ENCODE data around the gene GPC6.

The GPC6 gene

DNA sequence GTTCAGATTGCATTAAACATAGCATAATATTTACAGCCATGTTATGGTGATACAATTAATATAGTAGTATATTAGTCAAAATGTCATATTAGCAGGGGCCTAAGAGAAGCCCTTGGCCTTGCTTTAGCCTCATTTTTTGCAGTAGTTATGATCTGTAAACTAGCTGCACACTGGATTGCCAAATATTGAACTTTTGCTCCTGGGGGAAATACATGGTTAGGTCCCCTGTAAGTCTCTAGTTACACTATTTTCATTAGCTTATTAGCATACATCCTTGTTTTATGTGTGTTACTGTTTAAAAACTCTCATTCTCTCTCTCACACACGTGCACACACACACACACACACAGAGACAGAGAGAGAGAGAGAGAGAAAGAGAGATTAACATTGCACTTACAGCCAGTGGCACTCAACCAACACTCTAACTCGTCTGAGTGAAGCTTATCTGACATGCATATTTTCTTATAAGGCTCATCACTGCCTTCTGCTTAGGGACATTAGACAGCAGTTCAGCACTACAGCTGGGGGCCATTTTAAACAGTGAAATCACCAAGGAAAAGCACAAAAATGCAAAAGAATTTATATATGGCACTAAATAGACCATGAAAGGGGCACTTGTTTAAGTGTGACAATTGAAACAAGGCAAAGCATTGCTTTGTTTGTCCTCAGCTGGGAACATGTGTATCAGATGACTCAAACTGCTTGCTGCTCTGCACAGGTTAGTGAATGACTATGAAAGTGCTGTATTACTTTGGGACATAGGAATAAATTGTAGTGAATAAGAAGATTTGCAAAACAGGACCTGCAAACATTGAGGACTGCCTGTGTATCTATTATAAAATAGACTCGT is 278.7 kb downstream of the GPC6 start:
- DNase-seq (ENCODE audit: low spot score), result no peak

DNA sequence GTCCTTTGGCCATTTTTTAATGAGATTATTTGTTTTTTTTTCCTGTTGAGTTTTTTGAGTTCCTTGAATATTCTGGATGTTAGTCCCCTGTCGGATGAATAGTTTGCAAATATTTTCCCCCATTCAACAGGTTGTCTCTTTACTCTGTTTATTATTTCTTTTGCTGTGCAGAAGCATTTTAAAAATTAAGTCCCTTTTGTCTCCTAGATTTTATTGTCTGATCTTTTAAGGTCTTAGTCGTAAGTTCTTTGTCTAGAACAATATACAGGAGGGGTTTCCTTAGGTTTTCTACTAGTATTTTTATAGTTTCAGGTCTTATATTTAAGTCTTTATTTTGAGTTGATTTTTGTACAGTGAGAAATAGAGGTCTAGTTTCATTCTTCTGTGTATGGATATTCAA is 284.4 kb downstream of the GPC6 start:
- no peak for DNase-seq (ENCODE audit: low spot score)

DNA sequence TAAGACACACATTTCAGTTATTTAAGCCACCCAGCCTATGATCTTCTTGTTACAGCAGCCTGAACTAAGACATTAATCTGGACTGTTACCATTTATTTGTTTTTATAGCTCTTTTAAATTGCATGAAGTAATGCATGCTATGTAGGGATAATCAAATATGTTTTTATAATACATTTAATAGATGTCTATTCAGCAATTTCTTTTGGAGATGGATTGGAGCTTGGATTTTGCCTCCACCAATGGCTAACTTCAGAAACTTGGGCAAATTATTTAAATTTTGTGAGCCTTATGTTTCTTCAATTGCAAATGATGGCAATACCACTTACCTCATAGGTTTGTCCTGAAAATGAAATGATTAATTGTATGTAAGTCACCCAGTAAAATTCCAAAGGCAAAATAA is 288.7 kb downstream of the GPC6 start:
- no peak for DNase-seq (ENCODE audit: low spot score)

DNA sequence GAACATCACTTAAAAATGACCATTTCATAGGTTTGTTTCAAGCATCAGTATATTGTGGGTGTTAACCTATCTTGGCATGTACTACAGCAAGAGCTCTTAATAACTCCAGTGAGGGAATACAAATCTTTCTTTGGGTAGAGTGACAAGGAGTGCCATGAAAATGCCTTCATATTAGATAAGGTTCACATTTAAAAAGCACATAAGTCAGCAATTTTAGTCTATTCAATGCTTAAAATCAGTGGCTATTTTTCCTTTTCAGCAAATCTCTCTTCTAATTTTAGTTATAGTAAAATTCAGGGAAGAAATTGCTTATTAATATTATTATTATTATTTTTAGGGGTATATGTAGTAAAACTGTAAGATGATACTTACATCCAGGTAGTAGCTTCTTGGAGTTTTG is 291.1 kb downstream of the GPC6 start:
- DNase-seq (ENCODE audit: low spot score), result no peak

DNA sequence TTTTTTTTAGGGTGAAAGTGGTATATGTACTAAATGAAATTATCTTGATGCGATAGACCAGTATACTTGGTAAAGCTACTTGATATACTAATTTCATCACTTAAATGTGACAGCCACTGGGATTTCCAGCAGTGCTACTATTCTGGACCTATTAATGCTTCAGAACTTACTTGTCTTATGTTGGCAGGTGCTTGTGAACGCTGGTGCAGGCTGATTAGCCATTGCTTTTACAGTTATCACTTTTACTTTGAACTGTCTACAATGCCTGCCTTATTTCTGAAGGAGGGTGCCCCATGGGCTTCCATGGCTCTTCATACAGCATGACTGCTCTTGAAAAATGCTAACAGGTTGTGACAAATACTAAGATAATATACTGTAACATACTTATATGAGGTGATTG is 294.7 kb downstream of the GPC6 start:
- no peak for DNase-seq (ENCODE audit: low spot score)

DNA sequence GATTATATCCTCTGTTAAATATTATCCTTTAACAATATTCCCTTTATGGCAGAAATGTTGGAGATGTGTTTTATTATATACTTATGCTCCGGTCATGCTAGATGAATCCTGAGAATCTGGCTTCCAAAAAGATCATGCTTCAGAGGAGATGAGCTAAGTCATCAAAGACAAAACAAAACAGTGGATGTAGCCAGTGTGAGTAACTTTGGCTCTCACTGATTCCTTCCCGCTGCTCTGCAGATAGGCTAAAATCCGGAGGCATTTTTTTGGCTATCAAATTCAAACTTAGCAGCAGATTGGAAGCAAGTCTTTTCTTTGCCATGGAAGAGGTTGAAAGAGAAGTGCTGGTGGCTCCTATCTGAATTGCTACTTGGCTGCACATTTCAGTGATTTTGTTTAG is 295.9 kb downstream of the GPC6 start:
- no peak for DNase-seq (ENCODE audit: low spot score)

DNA sequence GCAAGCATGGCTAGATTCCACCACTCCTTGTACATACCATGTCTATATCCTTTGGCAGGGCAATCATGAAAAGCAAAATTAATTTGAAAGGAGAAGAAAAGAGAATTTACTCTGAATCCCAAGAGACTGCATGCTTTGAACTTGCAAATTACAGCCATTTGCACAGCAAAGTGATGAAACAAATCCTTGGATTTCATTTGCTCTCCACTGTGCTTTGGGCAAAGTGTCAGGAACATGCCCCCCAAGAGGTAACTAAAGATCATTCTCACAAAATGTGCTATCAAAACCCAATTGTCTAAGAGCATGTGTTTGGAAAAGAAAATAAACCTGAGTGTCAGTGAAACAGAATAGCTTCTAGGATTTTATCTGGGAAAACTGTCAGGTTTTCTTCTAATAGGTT is 298.5 kb downstream of the GPC6 start:
- no peak for DNase-seq (ENCODE audit: low spot score)

DNA sequence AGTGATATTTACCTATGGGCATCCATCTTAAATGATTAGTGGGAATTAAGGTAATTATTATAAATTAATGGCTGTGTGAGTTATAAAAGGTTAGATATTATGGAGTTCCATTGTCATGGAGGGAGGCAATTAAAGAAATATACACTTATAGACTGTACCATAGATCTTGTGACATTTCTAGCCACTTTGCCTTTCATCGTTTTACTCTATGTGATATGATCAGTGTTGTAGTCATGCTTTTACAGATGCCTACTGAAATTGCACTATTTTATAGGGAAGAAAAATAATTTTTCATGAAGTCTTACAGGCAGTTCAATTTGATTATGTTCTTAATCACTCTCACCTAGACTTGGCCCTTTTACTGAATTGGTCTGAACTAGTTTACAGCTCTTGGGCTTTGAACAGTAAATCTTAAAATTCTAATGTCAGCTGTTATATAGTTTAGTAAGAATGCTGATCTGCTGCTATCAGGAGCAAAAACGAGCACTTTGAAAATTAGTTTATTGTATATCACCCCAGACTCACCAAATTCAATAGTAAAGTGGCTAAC is 301.2 kb downstream of the GPC6 start:
- no peak for DNase-seq (ENCODE audit: low spot score)

DNA sequence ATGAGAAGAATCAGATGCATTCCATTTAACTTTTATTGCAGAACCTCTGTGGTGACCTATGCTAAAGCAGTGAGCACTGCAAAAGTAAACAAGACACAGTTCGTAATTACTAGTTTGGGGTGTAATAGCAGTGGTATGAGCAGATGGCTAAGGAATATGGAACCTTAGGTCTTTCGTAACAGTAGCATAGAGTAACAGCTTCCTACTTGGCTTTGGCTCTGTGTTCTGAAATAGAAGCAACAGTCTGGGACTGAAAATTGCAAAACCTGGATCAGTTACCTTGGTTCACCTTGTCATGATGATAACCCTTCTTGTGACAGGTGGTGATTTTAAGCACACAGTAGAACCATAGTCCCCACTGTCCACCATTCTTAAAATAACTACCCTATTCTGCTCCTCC is 303.4 kb downstream of the GPC6 start:
- no peak for DNase-seq (ENCODE audit: low spot score)

DNA sequence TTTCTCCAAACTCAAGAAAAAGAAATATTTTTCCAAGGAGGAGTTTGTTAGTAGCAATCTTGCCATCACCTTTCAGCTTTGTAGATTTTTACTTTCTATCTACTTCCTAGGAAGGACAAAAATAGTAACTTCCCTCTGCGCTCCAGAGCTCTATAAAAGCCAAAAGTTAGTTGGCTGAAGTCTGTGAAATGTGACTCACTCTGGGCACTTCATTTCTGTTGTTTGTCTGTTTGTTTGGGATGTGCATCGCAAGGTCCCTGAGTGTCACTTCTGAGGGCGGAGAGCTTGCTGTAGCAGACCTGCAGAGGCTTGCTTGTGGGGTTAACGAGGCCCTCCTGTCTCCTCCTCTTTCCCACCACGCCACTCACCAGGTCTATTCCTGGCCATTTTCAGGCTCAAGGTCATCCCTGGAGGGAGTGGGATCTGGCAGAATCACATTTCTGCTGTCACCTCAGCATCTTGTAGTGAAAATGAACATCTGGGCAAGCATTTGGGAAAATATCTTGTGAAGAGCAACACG is 307.6 kb downstream of the GPC6 start:
- no peak for DNase-seq (ENCODE audit: low spot score)

DNA sequence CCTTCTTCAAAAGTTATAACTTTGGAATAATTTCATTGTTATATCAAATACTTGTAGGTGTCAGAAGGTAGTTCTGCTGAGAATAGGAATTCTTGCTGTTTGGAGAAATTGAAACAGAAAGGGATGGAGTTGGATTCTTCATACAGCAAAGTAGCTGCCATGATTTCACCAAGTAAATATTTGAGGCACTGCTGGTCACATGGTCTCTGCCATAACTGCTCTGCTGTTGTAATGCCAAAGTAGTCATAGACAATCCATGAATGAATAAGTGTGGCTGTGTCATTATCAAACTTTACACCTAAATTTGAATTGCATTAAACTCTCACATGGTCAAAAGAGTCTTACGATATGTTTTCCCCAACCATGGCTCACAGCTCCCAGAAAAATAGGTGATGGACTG is 308.6 kb downstream of the GPC6 start:
- no peak for DNase-seq (ENCODE audit: low spot score)

DNA sequence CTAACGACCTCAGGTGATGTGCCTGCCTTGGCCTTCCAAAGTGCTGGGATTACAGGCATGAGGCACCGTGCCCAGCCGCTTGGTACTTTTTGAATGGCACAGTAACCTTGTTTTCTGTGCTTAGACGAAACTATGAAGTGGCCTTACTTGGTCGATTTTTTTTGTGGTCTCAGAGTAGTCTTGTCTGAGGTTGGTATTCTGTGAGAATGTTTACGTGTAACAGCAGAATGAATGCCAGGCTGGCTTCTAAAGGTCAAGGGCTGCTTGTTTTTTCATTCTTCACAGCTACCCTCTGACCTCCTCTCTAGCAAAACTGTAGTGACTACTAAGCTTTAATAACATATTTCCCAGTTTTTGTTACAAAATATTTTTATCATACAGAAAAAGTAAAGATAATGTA is 313.3 kb downstream of the GPC6 start:
- DNase-seq (ENCODE audit: low spot score), result no peak

DNA sequence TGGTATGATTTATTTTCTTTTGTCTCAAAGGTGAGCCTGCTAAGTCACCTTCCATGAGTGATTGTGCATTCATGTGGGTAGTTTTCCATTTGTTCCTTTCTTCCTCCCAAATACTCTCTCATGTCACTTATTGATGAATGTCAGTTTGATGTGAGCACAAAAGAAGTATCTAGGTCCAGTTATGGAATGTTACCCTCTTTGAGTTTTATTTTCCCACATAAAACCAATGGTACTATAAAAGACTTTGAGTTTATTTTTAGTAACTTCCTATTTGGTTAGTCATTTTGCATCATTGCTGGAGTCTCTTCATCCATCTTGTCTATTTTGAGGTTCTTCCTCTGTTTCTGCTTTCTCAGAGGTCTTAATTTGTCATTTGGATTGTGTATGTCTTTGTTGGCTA is 321.3 kb downstream of the GPC6 start:
- no peak for DNase-seq (ENCODE audit: low spot score)

DNA sequence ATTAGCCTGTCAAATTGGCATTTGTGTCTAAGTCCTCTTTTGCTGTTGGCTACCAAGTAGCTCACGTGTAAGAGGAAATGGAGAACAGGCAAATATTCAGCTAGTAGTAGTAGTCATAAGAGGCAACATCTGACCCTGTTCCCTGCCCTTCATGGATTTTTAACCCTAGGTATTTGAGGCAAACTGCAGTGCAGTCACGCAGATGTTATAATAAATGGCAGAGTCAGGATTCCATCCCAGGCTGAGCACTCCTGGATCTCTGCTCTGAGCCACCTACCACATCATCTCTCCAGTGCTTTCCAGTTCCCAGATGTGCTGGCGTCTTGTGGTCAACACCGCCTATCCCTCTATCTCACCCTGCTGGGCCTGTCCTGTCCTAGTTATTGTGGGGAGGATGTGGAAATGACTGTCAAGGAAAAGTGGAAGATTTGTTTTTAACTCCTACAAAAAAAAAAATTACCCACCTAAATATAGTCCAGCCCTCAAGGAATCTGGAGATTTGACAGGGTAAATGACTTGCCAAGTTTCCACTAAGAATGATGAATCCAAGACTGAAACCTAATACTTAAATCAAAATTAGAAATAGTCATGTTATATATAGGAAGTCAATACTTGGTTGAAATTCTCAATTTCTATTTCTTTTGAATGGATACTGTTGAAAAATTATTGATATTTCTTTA is 322.9 kb downstream of the GPC6 start:
- DNase-seq (ENCODE audit: low spot score), result no peak

DNA sequence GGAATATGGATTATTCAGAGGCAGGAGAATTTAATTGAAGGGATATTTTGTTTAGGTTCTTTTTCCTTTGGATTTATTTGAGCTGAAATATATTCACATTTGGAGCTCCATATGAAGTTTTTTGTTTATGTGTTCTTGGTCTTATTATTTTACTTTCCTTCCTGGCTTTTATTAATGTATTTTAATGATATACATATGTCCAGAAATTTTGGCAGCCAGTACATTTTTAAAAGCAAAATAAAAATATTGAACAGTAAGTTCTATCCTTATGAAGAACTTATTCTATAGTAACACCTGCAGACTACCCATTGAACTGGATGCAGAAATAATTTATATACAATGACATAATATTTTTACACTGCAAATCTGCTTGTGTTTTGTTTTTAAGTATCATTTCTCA is 323.6 kb downstream of the GPC6 start:
- no peak for DNase-seq (ENCODE audit: low spot score)

DNA sequence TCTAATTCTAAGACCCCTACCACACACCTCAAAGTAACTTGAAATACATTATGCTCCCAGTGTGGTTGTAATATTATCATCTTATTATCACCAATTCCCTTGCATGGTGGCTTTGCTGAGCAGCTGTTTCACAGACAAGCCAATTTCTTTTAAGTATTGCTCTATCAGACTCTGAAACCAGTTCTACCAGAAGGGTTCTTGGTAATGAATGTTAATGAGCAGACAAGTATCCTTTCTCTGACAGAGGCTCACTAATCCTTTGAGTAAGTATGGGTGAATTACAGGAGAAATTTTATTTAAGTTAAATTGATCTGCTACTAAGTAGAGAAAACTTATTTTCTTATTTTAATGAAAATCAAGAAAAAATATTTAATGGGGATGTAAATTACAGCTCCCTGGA is 326.0 kb downstream of the GPC6 start:
- no peak for DNase-seq (ENCODE audit: low spot score)

DNA sequence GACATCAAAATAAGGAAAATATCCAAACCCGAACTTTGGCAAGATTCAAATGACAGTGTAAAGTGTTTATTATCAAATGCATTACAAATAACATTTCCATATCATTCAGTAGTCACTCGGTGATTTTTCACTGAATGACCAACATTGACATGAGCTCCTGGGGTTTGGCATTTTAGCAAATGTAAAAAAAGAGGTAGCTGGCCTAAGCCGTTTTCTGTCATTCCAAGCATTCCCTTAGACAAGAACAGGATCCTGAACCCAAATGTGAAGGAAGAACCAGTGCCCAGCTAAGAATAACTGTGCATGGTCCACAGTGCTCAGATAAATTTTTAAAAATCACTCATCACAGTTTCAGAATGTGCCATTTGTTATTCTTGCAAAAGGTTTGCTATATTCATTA is 327.9 kb downstream of the GPC6 start:
- DNase-seq (ENCODE audit: low spot score), result no peak

DNA sequence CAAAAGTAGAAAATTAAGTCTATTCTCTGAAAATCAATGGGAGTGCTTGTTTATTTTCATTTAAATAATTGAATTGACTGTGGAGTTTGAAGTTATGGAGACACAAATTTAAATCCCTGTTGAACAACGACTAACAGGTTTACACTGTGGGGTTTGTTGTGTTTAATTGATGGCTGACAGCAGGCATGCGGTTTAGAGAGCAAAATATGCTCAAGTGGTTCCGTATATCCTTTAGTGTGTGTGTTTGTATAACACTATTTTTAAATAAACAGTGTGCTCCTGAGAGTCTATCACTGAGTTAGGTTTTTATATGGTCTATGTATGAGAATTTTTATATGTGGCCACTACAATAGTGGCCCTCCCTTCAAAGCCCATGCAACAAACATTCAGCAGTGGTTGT is 332.0 kb downstream of the GPC6 start:
- DNase-seq (ENCODE audit: low spot score), result no peak

DNA sequence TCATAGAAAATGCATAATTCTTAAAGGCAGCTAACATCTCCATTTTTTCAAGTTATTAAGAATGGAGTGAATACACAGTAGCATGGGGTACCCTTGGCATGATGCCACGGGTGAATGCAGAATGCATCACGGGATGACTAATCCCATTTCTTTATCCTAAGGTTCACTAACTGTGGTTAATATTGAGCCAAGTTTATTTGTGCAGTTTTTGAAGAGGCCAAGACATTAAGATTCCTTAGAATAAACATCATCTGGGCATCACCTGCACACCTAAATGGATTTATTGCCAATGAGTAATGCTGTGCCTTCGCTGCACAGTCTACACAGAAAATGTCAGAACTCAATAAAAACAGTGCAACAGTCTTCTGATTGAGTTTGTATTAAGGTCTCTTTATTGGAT is 333.1 kb downstream of the GPC6 start:
- DNase-seq (ENCODE audit: low spot score), result no peak

DNA sequence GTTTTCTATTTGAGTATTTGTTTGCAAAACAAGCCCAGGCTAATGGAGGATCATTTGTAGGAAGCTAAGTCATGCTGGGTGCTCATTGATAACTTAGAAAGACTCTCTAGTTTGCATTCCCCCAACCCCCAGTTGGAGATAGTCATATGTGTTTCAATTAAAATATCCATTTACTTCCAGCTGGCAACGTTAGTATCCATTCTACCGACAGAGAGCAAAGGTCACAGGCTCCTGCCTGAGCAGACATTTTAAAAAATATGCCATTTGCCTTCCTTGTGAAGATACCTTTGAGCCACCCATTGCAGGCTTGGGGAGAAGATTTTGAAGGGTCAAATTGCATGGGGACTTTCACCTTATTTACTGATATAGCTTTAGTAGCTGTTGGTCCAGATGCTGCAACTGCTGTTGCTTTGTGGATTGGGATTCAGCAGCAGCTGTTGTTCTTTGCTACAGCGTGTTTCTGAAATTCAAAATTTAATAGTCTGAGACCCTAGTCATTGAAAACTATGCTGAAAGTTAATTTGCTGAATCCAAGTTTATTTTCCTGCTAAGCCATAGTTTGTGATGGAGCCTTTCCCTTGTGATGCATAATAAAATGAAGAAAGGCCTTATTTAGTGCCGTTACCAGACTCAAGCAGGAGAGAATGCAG is 335.1 kb downstream of the GPC6 start:
- DNase-seq (ENCODE audit: low spot score), result peak; percentile 58

DNA sequence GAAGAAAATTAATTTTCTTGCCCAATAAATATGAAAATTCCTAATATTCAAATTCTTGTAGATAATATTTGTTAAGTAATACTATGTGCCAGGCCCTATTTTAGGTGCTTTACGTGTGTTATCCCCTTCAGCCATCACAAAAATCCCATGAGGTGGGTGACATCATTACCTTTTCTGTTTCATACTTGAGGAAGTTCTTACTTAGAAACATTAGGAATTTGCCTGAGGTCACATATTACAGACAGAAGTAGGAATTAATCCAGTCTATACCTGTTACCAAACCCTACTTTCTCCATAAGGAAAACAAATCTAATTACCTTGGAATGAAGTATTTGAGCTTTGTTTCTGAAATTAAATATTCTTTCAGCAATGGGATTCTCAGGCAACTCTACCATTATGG is 336.1 kb downstream of the GPC6 start:
- DNase-seq (ENCODE audit: low spot score), result no peak

DNA sequence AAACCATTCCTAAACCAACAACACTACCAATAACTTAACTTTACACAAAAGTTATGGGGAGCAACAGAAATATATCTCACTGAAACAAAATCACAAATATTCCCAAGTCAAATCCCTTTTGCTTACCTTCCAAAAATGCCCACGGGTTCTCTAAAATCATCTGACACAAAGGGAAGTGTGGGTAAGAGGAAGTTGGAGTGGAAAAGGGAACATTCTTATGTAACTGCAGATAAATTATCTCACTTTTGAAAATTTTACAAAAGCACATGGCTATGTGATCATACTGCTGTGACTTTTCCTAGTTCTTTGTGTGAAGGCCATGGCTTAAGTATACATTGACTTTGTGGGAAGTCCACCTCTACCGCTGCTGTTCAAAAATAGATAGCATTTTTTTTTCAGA is 350.5 kb downstream of the GPC6 start:
- no peak for DNase-seq (ENCODE audit: low spot score)

DNA sequence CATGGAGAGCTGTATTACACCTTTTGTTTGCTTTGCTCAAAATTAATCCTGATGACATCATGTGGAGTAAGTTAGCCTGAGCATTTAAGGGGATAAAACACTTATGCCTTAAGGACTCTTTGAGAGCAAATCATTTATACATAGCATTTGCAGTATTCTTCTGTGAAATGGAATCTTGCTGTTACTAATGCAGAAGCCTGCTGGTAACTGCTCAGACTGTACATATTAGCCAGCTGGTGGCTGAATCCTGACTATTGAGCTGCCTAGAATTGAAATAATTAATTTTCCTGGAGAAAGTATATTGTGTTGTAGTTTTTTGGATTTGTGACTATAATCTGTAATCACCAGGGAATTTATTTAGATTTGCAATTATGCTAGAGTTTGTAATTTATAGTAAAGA is 363.2 kb downstream of the GPC6 start:
- DNase-seq (ENCODE audit: low spot score), result no peak

All from left forelimb (tissue), 1 donor.